B cell (primary cell): ENCODE measurements around the gene CNTN4. TPM values are rescaled to one million over a fixed set of nuclear protein-coding genes. Genes with fewer than 3 reads are reported as not detected.

ENCODE experiments used
- ATAC-seq: fragments of 200-7000 bp; cut with Tn5 transposase; one replicate; pipeline ENCODE4 v1.10.0; 2021; ENCODE audit warnings: low read depth, mild to moderate bottlenecking, moderate number of reproducible peaks, moderate library complexity
- CTCF ChIA-PET: fragments of 350-600 bp; sonication (Branson Sonifier 250); formaldehyde crosslinking; loops from one replicate; lab custom pipeline; 2021; ENCODE audit warnings: antibody characterized with exemption, inconsistent platforms; lab: Charles Lee
- POLR2A ChIA-PET: fragments of 350-600 bp; sonication (Branson Sonifier 250); formaldehyde crosslinking; loops from one replicate; lab custom pipeline; 2021; ENCODE audit warnings: antibody characterized with exemption; lab: Charles Lee
- DNase-seq: peaks from one replicate; pipeline ENCODE4 v3.0.0; 2013
- H2AFZ ChIP-seq: 2 replicates; pipeline ENCODE4 v1.6.1; 2012; ENCODE audit warnings: mild to moderate bottlenecking, low read depth, low read length; ENCODE audit not compliant: insufficient read depth, poor library complexity, severe bottlenecking
- H3K27ac ChIP-seq, 2 donors: 1 replicate in 1 of 2; 2 replicates in 1 of 2; pipeline ENCODE4 v1.5.1; 2012 to 2013; ENCODE audit warnings: low read length in 2 of 2, mild to moderate bottlenecking in 2 of 2, moderate library complexity in 1 of 2
- H3K27me3 ChIP-seq, 4 experiments: fragments of 200-600 bp in 1 of 4; sonication (generic) in 1 of 4; replicated peaks in 1 of 4; 1 replicate in 2 of 4; 2 replicates in 2 of 4; pipeline versions ENCODE4 v1.6.1 to v1.7.0; 2013 to 2016; ENCODE audit warnings: low read length in 3 of 4, mild to moderate bottlenecking in 2 of 4, mixed read lengths in 1 of 4, moderate library complexity in 1 of 4; ENCODE audit not compliant: insufficient read depth in 4 of 4, control insufficient read depth in 3 of 4; ENCODE audit errors: control extremely low read depth in 1 of 4
- H3K36me3 ChIP-seq, 2 experiments: replicated peaks in 1 of 2; 1 replicate in 1 of 2; 2 replicates in 1 of 2; pipeline versions ENCODE4 v1.6.1 to v1.7.1; 2013; ENCODE audit warnings: low read length in 1 of 2; ENCODE audit not compliant: insufficient read depth in 2 of 2, control insufficient read depth in 1 of 2; ENCODE audit errors: control extremely low read depth in 1 of 2, extremely low read depth in 1 of 2
- H3K4me1 ChIP-seq, 2 donors: fragments of 200-600 bp in 1 of 2; sonication (generic) in 1 of 2; 1 replicate in 1 of 2; 2 replicates in 1 of 2; pipeline versions ENCODE4 v1.5.1 to v1.6.1; 2013 to 2017; ENCODE audit warnings: low read length in 2 of 2; ENCODE audit not compliant: control insufficient read depth in 2 of 2, insufficient read depth in 2 of 2
- H3K4me2 ChIP-seq: replicated peaks from 2 replicates; pipeline ENCODE3; 2012; ENCODE audit warnings: mild to moderate bottlenecking, low read depth, low read length; ENCODE audit not compliant: poor library complexity, severe bottlenecking
- H3K4me3 ChIP-seq, 5 experiments: fragments of 200-600 bp in 1 of 5; sonication (generic) in 1 of 5; 1 replicate in 3 of 5; 2 replicates in 2 of 5; pipeline versions ENCODE4 v1.5.1 to v1.7.0; 2011 to 2016; ENCODE audit warnings: low read length in 4 of 5, mild to moderate bottlenecking in 4 of 5, low read depth in 2 of 5, control low read depth in 1 of 5, moderate library complexity in 1 of 5; ENCODE audit not compliant: insufficient read depth in 1 of 5; ENCODE audit errors: control extremely low read depth in 1 of 5, extremely low read depth in 1 of 5
- H3K79me2 ChIP-seq: fragments of 200-600 bp; sonication (generic); one replicate; pipeline ENCODE4 v1.6.0; 2016; ENCODE audit warnings: low read length; ENCODE audit not compliant: control insufficient read depth, insufficient read depth
- H3K9ac ChIP-seq: fragments of 200-600 bp; sonication (generic); 2 replicates; pipeline ENCODE4 v1.6.1; 2017; ENCODE audit warnings: mild to moderate bottlenecking, low read length, moderate library complexity
- H3K9me3 ChIP-seq, 3 donors: one replicate each; pipeline versions ENCODE4 v1.6.1 to v1.7.1; 2013; ENCODE audit warnings: low read length in 2 of 3; ENCODE audit not compliant: control insufficient read depth in 2 of 3, insufficient read depth in 1 of 3; ENCODE audit errors: control extremely low read depth in 1 of 3
- H4K20me1 ChIP-seq: 2 replicates; pipeline ENCODE4 v1.6.0; 2012; ENCODE audit warnings: mild to moderate bottlenecking, low read length; ENCODE audit not compliant: insufficient read depth, control insufficient read depth, poor library complexity, severe bottlenecking
- H3K27ac Mint-ChIP-seq: one replicate; pipeline ENCODE4 v1.8.0; 2021; ENCODE audit warnings: mixed read lengths
- H3K27me3 Mint-ChIP-seq: one replicate; pipeline ENCODE4 v1.8.0; 2021; ENCODE audit warnings: mixed read lengths
- H3K4me1 Mint-ChIP-seq: one replicate; pipeline ENCODE4 v1.8.0; 2021; ENCODE audit warnings: mixed read lengths
- H3K4me3 Mint-ChIP-seq: one replicate; pipeline ENCODE4 v1.8.0; 2021; ENCODE audit warnings: mixed read lengths
- H3K9me3 Mint-ChIP-seq: one replicate; pipeline ENCODE4 v1.8.0; 2022; ENCODE audit warnings: mixed read lengths; ENCODE audit not compliant: insufficient read depth
- EZH2 ChIP-seq: IDR thresholded peaks from 2 replicates; pipeline ENCODE4 v1.6.1; 2012; ENCODE audit warnings: borderline replicate concordance, low read depth, mild to moderate bottlenecking, moderate library complexity, low read length; ENCODE audit not compliant: insufficient read depth, poor library complexity, severe bottlenecking
- WGBS: methylation state at CpG from one replicate; pipeline ENCODE4 v1.1.5; 2013; ENCODE audit warnings: missing lambda C conversion rate; ENCODE audit not compliant: insufficient coverage; 5-methylcytosine and 5-hydroxymethylcytosine counted together
- intact Hi-C: fragments of 100-400 bp; cut with micrococcal nuclease; formaldehyde crosslinking; loops from one replicate; pipeline ENCODE4 v1.10.0; 2022
- polyA plus RNA-seq: library from polyadenylated mRNA; depleted of rRNA; stranded (reverse); fragments of >200 nt; gene quantifications from 2 replicates; pipeline ENCODE4 v1.2.3, GENCODE V29; 2012
- total RNA-seq, 2 donors: library from RNA; stranded (reverse); fragments of 120-200 nt in 1 of 2; gene quantifications; 1 replicate in 1 of 2; 2 replicates in 1 of 2; pipeline versions ENCODE4 v1.2.3 to v1.2.4, GENCODE V29; 2013 to 2022
- TF ChIP-seq, protein P1 (sequence below): fragments of 200-600 bp; IDR thresholded peaks from one replicate; pipeline ENCODE4 v1.8.0; 2022; ENCODE audit warnings: antibody characterized with exemption, mild to moderate bottlenecking

CNTN4 gene
- total and polyA plus RNA-seq, 2 donors (not counting 1 experiment from before 2014, with no cell fraction given): 0.05 TPM; not detected in 1

DNA sequence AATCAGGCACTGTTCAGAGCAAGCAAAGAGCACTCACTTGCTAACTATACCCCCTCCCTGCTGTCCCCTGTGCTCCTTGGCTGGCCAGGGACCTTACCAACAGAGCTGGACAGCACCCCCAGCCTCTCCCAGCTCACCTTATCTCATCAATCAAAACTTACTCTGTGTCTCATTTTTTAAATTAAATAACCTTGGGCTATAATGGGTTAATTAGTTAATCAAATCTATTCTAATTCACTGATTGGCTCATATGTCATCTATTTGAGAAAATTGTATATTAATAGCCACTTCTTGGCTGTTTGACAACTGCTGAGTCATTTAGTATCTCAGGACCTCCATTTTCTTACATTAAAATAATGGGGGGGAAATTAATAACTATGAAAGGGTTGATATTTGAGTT lies 988.6 kb downstream of the CNTN4 start:
- Mint-ChIP-seq H3K4me3 (no peak overlapping the region), H3K4me1 (peaks cover 33% of the 10 kb centered on the region), H3K27me3 (no peaks in the 10 kb centered on the region), H3K9me3 (no peaks in the 10 kb centered on the region), H3K27ac (no peak overlapping the region)
- ChIA-PET CTCF (no interaction called here), POLR2A (interaction anchor here (0.6 kb wide), 1 partner anchor 27 kb away, joined by 3 read pairs; no protein-coding TSS in a partner anchor)
- DNase-seq: no peak
- no peaks in the 10 kb centered on the region for H3K9me3 ChIP-seq
- no peak overlapping the region for H3K27ac ChIP-seq
- no peak overlapping the region for H3K4me2 ChIP-seq
- peaks cover 24 to 25% of the 10 kb centered on the region in 2 donors for H3K4me1 ChIP-seq
- no peaks in the 10 kb centered on the region for H3K79me2 ChIP-seq
- H3K27me3 ChIP-seq: no peaks in the 10 kb centered on the region
- ATAC-seq: no peak
- intact Hi-C loops: no loop called here
- no peak overlapping the region for H3K4me3 ChIP-seq
- H3K36me3 ChIP-seq: no peaks in the 10 kb centered on the region
- H3K9ac ChIP-seq: no peak overlapping the region
- TF ChIP-seq, protein P1, sequence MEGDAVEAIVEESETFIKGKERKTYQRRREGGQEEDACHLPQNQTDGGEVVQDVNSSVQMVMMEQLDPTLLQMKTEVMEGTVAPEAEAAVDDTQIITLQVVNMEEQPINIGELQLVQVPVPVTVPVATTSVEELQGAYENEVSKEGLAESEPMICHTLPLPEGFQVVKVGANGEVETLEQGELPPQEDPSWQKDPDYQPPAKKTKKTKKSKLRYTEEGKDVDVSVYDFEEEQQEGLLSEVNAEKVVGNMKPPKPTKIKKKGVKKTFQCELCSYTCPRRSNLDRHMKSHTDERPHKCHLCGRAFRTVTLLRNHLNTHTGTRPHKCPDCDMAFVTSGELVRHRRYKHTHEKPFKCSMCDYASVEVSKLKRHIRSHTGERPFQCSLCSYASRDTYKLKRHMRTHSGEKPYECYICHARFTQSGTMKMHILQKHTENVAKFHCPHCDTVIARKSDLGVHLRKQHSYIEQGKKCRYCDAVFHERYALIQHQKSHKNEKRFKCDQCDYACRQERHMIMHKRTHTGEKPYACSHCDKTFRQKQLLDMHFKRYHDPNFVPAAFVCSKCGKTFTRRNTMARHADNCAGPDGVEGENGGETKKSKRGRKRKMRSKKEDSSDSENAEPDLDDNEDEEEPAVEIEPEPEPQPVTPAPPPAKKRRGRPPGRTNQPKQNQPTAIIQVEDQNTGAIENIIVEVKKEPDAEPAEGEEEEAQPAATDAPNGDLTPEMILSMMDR: no peak
- no peak for TF ChIP-seq EZH2
- H2AFZ ChIP-seq: no peak overlapping the region
- H4K20me1 ChIP-seq: no peaks in the 10 kb centered on the region

DNA sequence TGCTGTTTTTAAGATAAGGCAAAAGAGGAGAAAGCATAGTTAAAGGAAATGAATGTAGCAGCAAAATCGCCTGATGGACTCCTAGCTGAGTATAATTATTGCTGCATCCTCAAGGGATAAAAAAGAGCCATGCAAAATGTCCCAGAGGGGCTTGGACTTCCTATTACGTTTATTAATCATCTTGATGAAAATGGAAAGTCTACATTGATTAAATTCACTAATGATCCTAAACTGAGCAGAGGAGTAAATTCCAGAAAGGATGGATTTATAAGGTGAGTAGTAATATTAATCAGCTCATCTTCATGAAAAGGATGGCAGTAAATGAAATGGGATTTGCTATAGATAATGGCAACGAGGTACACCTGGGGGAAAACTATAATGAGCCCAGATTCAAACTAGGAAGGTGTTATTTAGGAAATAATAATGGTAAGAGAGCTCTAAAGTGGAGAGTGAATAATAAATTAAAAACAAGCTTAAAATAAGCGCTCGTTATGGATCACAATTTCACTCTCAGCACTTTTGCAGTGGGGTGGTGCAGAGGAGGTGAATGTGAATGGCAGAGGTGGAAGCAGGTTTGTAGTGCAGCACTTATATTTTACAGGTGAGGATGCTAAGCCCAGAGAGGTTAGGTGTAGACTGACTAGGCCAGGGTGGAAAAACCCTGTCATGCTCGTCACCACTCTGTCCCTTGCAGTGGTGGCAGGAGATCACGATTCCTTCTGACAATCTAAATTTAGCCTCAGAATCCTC lies 989.2 kb downstream of the CNTN4 start:
- no peak overlapping the region for H2AFZ ChIP-seq
- no peak overlapping the region for H3K4me2 ChIP-seq
- H3K27me3 Mint-ChIP-seq: no peaks in the 10 kb centered on the region
- no peak overlapping the region for H3K27ac ChIP-seq
- no peaks in the 10 kb centered on the region for H3K9me3 Mint-ChIP-seq
- H3K79me2 ChIP-seq: no peaks in the 10 kb centered on the region
- CTCF ChIA-PET: interaction anchor here (0.6 to 1.4 kb wide), 2 partner anchors 42 to 642 kb away, joined by 3 to 5 read pairs; no protein-coding TSS in a partner anchor
- H3K27me3 ChIP-seq: no peaks in the 10 kb centered on the region
- H3K9ac ChIP-seq: no peak overlapping the region
- POLR2A ChIA-PET: no interaction called here
- TF ChIP-seq, protein P1: no peak
- TF ChIP-seq EZH2: no peak
- intact Hi-C loops: no loop called here
- DNase-seq: no peak
- 84% methylated on average over 5 of the region's 7 CpGs for WGBS
- no peaks in the 10 kb centered on the region for H3K9me3 ChIP-seq
- no peak overlapping the region for H3K4me3 Mint-ChIP-seq
- ATAC-seq: no peak
- no peaks in the 10 kb centered on the region for H4K20me1 ChIP-seq
- H3K27ac Mint-ChIP-seq: no peak overlapping the region
- H3K4me3 ChIP-seq: no peak overlapping the region
- no peaks in the 10 kb centered on the region for H3K36me3 ChIP-seq
- H3K4me1 Mint-ChIP-seq: peaks cover 27% of the 10 kb centered on the region
- peaks cover 18 to 19% of the 10 kb centered on the region in 2 donors for H3K4me1 ChIP-seq
